Stimulated activated CD4-positive, alpha-beta T cell treated with anti-CD3 and anti-CD28 coated beads, Interleukin-12 subunit alpha, Interleukin-12 subunit beta, amount 100 ng/mL, for 24 hours (primary cell): ENCODE results near the gene MAL.

ENCODE experiments used
- DNase-seq, 2 experiments: peaks; one replicate each; pipeline ENCODE4 v3.0.0-alpha.2; 2020; ENCODE audit warnings: low read depth in 2 of 2

MAL gene

GRCh38 chr2:94996305-94997100 lies 29.0 kb upstream of the MAL start:
- no peak for DNase-seq

DNA sequence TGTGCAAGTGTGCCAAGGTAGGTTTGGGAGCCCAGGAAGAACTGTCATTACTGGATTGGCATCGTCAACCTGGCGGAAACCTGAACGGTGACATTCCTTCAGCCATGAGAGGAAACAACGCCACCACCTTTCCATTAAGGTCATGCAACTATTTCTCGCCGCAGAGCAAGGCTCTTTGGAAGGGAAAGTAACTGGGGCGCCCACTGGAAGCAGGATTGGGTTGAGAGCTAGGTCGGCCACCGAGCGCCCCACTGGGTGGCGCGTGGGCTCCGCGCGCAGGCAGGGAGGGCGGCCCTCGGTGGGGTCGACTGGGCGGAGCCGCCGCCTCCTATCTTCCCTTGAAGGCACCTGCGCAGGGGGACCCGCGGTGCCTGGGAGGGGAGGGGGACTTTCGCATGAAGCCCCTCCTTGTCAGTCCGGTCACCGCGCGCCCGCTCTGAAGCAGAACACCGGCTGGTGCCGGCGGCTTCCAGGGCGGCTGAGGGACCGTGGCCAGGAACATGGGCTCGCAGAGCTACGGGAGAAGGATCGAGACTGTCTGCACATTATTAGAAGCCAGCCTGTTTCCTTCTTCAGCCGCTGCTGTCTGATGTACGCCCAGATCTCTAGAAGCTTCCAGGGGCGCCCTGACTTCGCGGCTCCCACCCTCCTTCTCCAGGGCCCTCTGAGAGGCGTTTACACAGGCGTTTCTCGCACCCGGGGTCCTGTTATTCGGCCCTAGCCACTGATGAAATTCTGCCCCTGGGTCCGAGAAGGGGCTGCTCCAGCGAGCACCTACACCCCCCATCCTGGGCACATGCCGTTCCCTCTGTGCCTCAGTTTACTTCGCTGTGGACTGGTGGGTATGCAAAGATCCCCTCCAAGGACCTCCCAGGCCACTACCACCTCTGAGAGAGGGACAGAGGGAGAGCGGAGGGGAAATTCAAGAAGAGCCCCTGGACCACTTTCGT lies 27.3 kb upstream of the MAL start:
- no peak for DNase-seq

DNA sequence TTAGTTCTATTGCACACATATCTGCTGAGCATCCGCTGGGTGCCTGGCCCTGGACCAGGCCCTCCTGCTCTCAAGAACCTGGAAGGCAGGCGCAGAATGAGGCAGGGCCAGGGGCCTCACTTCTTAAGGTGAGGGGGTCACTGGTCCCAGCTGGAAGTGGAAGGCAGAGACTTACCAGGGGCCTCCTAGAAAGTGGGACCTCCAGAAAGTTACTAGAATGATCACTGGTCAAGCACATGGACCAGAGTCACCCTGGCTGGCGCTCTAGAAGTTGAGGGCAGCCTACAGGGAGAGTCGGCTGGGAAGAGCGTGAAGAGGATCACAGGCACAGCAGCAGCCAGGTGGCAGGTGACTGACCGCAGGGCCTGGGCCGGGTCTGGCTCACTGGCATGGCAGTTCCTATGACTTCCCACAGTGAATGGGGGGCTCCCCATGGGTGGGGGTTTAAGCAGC lies 26.1 kb upstream of the MAL start:
- DNase-seq: no peak

DNA sequence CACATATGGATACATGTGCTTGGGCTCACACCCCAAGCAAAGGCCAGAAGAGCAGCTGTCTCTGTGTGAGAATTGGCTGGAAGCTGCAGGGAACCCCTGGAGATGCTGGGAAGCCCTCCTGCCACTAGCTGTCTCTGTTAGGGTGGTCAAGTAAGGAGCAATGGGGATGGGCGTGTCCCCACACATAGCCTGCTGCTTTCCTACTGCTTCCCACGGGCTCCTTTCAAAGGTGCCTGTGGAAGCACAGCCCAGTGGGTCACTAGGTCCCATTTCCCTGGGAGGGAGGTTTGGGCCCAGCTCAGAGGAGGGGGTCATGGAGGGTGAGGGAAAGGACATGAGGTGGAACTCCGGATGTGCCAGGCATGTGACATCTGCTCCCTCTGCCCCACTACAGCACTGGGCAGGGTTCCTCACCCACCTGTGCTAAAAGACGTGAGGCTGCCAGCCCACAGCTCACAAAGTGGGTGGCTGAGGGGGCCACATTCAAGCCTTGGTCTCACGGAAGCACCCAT lies 24.4 kb upstream of the MAL start:
- DNase-seq: no peak

DNA sequence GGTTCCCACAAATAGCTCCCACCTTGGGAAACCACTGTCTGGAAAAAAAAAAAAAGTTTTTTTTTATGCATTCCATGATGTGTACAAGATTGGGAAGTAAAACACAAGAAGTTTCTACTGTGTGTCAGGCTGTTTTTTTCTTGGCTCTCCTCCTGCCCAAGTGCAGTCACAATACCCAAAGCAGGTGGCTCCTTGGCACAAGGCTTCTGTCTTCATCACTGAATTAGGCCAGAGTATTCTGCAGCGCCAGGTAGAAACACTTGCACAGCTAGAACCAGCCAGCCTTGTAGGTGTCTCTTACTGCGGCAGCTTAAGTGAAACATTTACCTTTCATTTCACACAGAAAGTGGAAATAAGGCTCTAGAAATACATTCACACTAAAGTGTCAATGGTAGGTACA lies 23.8 kb upstream of the MAL start:
- no peak for DNase-seq

DNA sequence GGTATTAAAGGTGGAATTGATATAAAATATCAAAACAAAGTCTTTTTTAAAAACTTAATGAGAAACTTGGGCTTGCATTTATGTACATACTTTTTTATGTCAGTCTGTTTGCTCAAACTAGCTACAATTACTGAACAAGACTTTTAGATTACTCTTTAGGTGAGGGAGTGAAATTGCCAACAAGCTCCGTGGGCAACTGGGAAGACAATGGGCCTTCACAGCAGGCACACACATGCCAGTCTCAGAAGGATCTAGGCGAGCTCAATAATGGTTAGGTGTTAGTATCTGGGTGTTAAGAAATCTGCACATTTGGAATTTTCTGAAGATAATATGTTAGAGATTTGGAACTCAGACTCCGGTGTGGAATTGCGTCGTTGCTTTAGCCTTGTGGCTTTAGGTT lies 23.0 kb upstream of the MAL start:
- no peak for DNase-seq

- no peak for DNase-seq
Observed at GRCh38 chr2:95004287-95004686, 21.2 kb upstream of the MAL start.

DNA sequence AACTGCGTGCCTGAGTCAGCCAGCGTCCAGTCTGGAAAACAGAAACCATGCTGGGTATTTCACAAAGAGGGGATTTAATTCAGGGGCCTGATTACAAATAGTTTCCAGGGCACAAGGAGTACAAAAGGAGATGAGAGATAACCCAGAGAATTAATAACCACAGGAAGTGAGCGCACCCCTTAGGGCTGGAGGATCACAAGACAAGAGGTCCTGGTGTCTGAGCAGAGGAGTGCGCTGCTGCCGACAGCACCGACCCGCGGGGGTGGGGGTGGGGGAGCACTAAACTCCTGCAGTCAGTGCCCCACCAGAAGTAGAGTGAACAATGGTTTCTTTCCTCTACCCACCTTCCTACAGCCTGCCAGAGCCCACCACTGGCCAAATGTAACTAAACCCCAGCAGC lies 20.8 kb upstream of the MAL start:
- no peak for DNase-seq

GRCh38 chr2:95005726-95006125 lies 19.8 kb upstream of the MAL start:
- DNase-seq: no peak

DNA sequence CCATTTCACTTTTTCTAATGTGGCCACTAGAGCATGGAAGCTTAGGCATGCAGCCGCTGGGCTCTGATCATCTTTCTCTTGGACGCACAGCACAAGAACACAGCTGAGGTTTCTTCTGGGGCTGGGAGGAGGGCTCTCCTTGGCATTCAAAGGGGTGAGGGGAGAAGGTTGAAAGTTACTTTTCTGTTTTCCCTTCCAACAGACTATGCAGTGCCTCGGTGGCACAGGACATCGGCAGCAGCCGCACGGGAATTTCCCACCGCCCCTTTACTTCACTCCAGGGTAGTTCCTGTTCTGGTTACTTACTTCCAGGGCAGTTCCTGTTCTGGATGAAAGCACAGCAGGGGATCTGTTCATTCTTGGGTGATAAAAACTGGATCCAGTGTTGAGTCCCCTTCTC lies 18.9 kb upstream of the MAL start:
- no peak for DNase-seq

GRCh38 chr2:95007031-95007609 lies 18.4 kb upstream of the MAL start:
- DNase-seq: no peak

GRCh38 chr2:95007822-95008221 lies 17.7 kb upstream of the MAL start:
- DNase-seq: no peak

DNA sequence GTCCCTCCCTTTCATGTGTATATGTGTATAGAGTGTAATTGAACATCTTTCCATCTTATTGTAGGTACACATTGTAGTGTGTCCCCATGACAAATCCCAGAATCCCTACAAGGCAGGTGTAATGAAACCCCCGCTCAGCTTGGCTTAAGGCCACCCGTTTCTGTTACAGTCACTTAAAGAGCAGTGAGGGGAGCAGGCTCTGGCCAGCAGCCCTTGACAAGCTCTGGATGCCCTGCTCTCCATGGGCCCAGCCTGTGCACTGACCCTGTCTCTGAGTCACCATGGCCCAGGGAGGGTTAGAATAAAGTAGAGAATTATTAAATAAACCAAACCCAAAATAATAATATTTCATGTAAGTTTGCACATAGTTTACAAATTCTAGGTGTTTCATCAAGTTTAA lies 17.2 kb upstream of the MAL start:
- DNase-seq: no peak

GRCh38 chr2:95008996-95009395 lies 16.5 kb upstream of the MAL start:
- no peak for DNase-seq

DNA sequence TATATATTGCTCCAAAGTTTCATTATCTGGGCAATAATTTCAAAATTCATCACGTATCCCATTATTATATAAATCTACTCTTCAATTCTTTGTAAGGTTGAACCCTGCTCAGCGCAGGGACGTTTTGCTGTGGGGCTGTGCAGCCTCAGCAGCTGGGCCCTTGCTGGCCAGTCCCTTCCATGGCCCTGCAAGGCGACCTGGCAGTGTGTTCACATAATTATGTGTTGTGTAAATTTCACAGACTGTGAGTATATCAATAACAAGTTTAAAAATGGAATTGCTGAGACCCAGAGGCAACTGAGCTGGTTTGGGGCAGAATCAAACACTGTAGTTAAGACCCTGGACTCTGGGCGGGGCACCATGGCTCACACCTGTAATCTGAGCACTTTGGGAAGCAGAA lies 16.1 kb upstream of the MAL start:
- no peak for DNase-seq

DNA sequence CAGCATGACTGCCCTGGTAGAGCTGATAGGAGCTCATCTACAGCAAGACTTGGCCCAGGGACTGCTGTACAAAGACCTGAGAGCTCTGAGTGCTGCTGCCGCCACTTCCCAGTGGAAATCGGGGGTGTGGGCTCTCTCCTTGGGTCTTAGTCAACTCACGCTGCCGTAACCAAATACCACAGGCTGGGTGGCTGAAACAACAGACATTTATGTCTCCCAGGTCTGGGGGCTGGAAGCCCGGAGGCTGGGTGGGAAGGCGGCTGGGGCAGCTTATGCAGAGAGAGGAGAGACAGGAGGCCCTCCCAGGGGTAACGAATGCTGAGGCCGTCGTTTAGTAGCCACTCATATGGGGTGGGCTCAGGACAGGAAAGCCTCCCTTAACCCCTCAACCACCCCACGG lies 15.4 kb upstream of the MAL start:
- DNase-seq: no peak

GRCh38 chr2:95010718-95011117 lies 14.8 kb upstream of the MAL start:
- DNase-seq: no peak

DNA sequence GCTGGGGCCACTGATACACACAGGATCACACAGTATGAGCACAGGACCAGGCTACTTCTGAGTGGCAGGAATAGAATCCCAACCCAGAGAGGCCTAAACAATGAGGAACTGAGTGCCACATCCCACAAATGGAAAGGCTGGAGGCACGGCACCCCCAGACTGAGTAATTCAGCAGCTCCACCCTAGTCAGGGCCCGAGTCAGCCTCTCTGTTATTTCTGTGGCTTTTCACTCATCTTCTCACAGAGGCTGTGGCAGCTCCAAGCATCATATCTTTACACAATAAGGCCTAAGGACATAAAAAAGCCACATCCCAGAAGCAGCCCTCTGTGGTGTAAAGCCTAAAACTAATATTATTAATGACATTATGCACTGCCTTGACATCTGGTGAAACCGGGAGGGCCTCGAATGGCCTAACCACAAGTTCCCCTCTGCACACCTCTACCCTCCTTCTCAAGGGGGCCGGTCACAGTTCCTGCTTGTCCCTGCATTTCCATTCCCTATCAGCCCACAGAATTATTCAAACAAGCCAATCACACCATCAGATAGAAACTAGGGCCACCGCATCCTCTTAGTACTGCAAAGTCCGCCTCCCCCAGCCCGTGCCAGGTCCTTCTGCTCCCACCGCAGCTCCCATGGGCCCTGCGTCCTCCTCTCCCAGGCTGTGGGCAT lies 12.5 kb upstream of the MAL start:
- no peak for DNase-seq

DNA sequence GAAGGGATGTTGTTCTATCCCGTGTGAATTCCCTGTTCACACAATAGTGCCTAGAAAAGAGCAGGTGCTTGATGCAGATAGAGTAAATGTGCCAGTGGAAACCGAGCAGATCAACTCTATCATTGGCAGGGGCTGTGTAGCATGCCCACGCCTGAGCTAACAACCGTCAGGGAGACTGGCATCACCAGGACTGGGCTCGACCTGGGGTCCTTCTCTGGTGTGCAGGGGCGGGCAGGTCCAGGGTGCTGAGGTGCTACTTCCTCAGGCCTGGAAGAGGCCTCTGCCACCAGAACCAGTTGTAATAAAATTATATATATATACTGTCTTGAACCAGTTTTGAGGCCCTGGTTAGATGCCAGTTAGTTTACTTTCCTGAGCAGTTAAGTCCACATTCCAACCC lies 11.8 kb upstream of the MAL start:
- no peak for DNase-seq

GRCh38 chr2:95014126-95014708 lies 11.3 kb upstream of the MAL start:
- no peak for DNase-seq

DNA sequence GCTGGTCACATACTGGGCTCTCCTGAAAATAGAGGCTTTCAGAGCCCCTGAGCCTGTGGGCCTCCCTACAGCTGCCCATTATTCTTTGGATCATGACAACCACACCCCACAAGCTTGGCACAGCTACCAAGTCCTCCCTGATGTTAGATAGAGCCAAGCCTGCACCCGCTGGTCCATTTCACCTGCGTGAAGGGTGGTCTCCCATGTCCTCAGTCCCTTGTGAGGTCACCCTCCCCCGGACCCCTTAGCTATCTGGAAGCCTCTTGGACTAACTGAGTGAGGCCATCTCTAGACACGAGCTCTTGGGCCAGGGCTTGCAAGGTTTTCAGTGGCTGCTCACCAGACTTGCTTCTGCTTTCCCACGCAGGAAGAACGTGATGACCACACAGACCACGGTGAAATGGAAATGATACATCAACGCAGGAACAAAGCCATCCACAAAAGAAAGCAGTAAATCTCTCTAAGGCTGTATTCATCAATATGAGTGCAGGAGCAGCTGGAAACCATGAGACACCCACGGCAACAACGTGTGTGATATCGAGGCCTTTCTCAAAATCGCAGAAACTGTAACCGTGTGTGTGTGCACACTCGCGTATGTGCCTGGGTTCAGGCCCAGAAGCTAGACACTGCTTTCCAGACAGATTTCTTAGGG lies 10.1 kb upstream of the MAL start:
- no peak for DNase-seq
